Measurements from ENCODE around the gene GSDMA.

GRCh38 chr17:39970157-39970692 is 7.4 kb downstream of the GSDMA start:
- TF ChIP-seq, protein P1, sequence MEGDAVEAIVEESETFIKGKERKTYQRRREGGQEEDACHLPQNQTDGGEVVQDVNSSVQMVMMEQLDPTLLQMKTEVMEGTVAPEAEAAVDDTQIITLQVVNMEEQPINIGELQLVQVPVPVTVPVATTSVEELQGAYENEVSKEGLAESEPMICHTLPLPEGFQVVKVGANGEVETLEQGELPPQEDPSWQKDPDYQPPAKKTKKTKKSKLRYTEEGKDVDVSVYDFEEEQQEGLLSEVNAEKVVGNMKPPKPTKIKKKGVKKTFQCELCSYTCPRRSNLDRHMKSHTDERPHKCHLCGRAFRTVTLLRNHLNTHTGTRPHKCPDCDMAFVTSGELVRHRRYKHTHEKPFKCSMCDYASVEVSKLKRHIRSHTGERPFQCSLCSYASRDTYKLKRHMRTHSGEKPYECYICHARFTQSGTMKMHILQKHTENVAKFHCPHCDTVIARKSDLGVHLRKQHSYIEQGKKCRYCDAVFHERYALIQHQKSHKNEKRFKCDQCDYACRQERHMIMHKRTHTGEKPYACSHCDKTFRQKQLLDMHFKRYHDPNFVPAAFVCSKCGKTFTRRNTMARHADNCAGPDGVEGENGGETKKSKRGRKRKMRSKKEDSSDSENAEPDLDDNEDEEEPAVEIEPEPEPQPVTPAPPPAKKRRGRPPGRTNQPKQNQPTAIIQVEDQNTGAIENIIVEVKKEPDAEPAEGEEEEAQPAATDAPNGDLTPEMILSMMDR (IDR thresholded peaks at IDR 0.05), result no peak
- no peak for TF ChIP-seq EP300 (IDR thresholded peaks at IDR 0.05)

All from suprapubic skin (tissue), 3 donors.